C4-2B (cell line): ENCODE data around the gene UBE2F.

Experiments
- H3K27ac ChIP-seq: fragments of 450-650 bp; 2 replicates; pipeline ENCODE4 v1.5.1; 2017
- ZFX ChIP-seq: fragments of 450-650 bp; IDR thresholded peaks from 2 replicates; pipeline ENCODE4 v1.6.1; 2017
- TF ChIP-seq, protein P1 (sequence below): fragments of 450-650 bp; conservative IDR thresholded peaks from 2 replicates; pipeline ENCODE4 v1.5.1; 2017; ENCODE audit warnings: mild to moderate bottlenecking

The UBE2F gene

GRCh38 chr2:238059505-238059904, 92.7 kb downstream of the UBE2F start:
- TF ChIP-seq, protein P1, sequence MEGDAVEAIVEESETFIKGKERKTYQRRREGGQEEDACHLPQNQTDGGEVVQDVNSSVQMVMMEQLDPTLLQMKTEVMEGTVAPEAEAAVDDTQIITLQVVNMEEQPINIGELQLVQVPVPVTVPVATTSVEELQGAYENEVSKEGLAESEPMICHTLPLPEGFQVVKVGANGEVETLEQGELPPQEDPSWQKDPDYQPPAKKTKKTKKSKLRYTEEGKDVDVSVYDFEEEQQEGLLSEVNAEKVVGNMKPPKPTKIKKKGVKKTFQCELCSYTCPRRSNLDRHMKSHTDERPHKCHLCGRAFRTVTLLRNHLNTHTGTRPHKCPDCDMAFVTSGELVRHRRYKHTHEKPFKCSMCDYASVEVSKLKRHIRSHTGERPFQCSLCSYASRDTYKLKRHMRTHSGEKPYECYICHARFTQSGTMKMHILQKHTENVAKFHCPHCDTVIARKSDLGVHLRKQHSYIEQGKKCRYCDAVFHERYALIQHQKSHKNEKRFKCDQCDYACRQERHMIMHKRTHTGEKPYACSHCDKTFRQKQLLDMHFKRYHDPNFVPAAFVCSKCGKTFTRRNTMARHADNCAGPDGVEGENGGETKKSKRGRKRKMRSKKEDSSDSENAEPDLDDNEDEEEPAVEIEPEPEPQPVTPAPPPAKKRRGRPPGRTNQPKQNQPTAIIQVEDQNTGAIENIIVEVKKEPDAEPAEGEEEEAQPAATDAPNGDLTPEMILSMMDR: no peak
- no peak for TF ChIP-seq ZFX
- H3K27ac ChIP-seq: no peak overlapping the region

GRCh38 chr2:238060096-238060541, 93.3 kb downstream of the UBE2F start:
- no peak for TF ChIP-seq ZFX
- TF ChIP-seq, protein P1: no peak
- H3K27ac ChIP-seq: peak overlapping the region; percentile 95

DNA sequence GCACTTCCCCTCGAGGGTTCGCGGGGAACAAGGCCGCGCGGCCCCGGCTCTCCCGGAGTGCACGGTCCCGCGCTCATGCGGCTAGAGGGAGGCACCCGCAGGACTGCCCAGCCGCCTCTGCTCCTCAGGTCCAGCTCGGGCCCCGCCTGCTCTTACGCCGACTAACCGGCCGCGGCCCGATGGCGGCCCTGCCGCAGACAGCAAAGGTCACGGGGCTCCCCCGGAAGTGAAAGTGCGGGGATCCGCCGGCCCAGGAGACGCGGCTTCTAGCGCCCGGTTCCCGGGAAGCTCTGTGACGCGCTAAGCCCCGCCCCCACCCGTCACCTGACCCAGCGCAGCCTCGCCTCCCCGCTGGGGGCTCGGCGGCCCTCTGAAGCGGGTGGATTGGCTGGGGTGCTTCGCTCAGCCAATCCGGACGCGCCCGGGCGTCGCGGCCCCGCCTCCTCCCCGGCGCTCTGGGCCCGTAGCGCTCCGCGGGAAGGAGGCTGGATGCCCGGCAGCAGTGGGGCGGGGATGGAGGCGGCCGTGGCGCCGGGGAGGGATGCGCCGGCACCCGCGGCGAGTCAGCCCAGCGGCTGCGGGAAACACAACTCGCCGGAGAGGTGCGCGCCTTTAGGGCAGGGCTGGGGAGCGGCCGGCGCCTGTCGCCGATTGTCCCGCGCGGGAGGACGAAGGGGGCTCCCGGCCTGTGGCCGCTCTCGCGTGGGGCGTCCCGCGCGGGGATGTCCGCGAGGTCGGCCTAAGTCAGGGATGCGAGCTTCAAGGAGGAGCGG, 93.9 kb downstream of the UBE2F start, which contains the start of gene SCLY:
SCLY (plus strand) TSS at position 460 of the 773 bp plus-strand sequence; CDS start at position 514, 54 bp downstream.
- H3K27ac ChIP-seq: peak within 1 kb of the TSS; percentile 95
- TF ChIP-seq ZFX: peak; percentile 92
- TF ChIP-seq, protein P1: no peak

- TF ChIP-seq ZFX: no peak
- TF ChIP-seq, protein P1: no peak
- H3K27ac ChIP-seq: peak overlapping the region; percentile 95
Measured at GRCh38 chr2:238061315-238062202, 94.7 kb downstream of the UBE2F start.

DNA sequence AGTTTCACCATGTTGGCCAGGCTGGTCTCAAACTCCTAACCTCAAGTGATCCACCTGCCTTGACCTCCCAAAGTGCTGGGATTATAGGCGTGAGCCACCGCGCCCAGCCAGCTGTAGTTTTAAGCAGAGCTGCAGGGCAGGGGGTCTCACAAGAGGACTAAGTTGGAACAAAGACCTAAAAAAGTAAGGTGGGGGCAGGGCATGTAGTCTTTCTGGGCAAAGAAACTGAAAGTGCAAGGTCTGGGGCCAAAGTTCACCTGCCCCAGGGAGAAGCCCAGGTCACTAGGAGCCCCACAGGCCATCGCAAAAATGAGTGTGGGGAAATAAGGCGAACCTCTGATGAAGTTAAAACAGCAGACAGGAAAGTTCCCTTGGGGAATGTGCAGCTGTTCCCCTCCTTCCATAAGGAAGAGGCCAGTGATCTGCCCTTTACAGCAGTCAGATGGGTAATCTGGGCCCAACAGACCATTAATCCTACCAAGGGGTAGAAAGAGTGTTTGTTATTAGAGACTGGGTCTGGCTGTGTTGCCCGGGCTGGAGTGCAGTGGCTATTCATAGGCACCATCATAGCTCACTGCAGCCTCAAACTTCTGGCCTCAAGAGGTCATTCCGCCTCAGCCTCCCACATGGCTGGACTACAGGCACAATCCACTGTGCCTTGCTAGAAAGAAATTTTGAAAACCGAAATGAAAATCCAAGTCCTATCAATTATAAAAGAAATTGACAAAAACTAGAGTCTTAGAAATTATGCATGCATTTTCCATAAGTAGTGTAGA, 96.8 kb downstream of the UBE2F start:
- no peak overlapping the region for H3K27ac ChIP-seq
- TF ChIP-seq, protein P1: no peak
- TF ChIP-seq ZFX: no peak

GRCh38 chr2:238064376-238064775, 97.6 kb downstream of the UBE2F start:
- H3K27ac ChIP-seq: no peak overlapping the region
- no peak for TF ChIP-seq ZFX
- TF ChIP-seq, protein P1: no peak
